Measurements from ENCODE around the gene PHPT1.
"Not testable (repeated sequence)": the region's sequence is repeated elsewhere in the genome, so short reads cannot be mapped to it uniquely, and the experiment has no call there.

PHPT1 gene

DNA sequence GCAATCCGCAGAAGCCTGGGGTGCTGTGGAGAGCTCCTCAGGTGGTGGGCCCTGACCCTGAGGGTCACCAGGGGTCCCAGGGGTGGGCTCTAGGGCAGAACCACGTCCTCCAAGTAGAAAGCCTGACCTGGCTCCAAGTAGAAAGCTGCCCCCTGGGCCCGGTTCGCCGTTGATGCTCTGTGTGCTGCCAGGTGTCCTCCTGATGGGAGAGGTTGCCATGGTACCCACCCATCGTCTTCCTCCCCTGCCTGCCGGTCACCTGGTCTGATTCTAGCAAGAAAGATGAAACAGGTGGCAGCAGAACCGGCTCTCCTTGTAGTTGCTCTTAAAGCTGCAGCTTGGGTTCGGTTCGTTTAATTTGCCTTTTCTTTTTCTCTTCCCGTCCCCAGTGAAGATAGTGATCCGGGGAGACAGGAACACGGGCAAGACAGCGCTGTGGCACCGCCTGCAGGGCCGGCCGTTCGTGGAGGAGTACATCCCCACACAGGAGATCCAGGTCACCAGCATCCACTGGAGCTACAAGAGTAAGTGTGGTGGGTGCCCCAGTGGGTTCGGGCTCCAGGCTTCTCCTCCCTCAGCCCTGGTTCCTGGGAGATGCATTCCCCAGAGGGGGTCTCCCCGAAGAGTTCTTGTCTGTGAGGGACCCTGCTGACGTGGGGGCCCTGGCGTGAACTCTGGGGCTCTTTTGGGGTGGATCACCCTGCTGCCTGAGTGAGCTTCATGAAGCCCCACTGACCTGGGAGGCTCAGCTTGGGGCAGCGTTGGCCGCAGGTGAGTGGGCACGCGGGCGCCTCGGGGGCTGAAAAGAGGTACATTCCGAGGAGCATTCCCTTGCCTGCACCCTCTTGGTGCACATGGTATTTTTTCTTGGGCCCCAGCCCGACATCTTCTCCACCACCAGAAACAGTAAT, 25.8 kb upstream of the PHPT1 start:
- no peak for DNase-seq (ENCODE audit: low read depth)

DNA sequence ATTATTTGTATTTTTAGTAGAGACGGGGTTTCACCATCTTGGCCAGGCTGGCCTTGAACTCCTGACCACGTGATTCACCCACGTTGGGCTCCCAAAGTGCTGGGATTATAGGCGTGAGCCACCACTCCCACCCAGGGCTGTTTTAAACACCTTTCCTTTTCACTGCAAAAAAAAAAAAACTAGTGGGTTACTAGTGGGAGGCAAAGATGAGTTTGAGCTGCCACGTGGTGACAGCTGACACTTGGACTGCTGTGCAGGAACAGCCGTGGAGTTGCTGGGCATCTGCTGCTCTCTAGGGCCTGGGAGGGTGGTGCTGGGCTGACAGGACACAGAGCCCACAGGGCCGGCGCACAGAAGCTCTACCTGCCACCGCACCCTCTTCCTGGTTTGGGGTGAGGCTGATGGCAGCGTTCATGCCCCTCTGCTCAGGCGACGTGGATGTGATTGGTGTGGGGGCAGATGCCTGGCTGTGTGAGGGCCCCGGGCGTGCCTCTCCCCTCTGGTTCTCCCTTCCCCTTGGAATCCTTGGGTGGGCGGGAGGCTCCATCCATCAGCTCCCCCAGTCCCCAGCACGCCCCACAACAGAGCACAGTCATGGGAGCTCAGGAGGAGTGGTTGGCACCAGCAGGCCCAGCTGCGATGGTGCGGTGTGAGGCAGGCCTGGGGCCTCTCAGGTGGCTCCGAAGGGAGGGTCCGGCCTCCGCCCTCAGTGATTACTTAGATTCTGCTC, 24.5 kb upstream of the PHPT1 start:
- DNase-seq (ENCODE audit: low read depth) = no peak

DNA sequence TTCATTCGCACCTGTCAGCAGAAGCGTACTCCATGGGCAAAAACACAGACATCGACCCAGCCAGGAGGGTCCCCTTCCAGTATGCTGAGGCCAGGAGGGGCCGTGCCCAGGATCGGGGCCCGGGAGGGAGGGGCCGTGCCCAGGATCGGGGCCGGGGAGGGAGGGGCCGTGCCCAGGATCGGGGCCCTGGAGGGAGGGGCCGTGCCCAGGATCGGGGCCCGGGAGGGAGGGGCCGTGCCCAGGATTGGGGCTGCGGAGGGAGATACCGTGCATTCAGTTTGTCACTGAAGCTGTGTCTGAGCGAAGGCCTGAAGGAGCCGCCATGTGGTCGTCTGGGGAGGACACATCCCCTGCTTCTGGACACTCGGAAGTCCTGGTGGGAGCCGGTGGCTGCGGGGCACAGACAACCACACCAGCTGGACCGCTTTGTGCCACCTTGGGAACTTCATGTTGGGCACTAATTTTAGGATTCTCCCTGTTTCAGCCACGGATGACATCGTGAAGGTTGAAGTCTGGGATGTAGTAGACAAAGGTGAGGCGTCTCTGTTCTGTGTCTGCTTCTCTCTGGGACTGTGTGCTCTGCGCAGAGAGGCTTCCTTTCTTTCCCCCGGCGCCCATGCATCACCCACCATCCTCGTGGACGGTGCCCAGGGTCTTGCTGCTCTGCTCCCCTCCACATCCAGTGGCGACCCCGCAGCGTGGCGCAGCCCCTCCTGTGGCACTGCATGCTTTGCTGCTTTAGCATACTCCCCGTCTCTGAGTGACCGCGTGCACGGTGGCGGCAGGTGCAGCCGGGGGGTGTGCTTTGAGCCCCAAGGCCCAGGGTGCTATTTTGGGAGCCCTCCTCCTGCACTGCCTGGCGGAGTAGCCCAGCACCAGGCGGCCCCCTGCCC, 23.7 kb upstream of the PHPT1 start:
- DNase-seq (ENCODE audit: low read depth) = no peak

DNA sequence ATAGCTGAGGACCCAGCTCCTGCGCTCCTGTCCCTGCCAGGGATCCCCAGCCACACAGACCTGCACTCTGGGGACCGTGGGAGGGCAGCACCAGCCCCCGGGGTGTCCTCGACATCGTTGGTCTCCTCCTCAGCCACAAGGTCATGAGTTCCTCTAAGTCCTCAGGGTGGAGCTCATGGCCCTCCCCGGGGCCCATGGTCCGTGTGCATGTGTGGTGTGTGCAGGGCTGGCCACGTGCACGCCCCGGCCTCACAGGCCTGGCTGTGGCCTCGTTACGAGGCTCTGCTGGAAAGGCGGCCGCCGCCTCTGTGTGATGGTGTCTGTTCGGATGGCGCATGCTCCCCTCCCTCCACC, 23.0 kb upstream of the PHPT1 start:
- no peak for DNase-seq (ENCODE audit: low read depth)

GRCh38 chr9:136826703-136827582, 22.3 kb upstream of the PHPT1 start:
- no peak for DNase-seq (ENCODE audit: low read depth)

GRCh38 chr9:136827794-136828473, 21.3 kb upstream of the PHPT1 start:
- DNase-seq (ENCODE audit: low read depth) = no peak

GRCh38 chr9:136828474-136829140, 20.6 kb upstream of the PHPT1 start:
- no peak for DNase-seq (ENCODE audit: low read depth)

- DNase-seq (ENCODE audit: low read depth) = no peak
Measured at GRCh38 chr9:136829412-136829811, 19.8 kb upstream of the PHPT1 start.

DNA sequence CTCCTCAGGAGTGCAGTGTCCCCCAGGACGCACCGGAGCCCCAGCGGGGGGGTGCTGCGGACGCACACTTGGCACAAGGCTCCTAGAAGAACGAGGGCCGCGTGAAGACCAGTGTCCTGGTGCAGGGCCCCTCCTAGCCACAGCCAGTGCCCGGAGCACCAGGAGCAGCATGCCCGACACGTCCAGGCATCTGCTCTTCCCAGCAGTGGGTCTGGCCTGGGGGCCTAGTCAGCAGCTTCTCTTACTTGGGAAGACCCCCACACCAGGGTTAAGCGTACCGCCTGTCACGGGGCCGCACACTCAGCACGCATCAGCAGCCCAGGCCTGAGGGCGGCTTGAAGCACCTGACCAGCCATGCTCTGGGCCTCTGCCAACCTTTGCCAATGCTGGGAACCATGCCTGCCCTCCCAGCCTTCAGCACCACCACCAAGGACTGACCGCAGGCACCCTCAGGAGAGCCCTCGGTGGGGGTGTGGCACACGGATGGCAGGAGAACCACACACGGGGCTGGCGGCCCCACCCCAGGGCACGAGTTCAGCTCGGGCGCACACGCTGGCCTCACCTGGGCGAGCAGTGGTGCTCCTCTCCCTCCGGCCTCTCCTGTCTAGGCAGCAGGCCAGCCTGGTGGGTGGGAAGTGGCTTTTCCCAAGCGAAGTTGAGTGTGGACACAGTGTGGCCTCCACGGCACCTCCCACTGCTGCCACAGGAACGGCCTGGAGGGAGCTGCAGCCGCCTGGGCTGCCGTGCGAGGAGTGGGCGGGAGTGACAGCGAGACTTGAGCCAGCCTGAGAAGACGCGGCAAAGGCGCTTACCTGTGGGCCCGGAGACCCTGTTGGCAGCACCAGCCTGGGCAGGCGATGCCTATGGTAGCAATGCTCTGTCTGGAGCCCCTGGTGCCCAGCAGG, 19.0 kb upstream of the PHPT1 start:
- no peak for DNase-seq (ENCODE audit: low read depth)

GRCh38 chr9:136831002-136831719, 18.0 kb upstream of the PHPT1 start:
- DNase-seq (ENCODE audit: low read depth) = no peak

DNA sequence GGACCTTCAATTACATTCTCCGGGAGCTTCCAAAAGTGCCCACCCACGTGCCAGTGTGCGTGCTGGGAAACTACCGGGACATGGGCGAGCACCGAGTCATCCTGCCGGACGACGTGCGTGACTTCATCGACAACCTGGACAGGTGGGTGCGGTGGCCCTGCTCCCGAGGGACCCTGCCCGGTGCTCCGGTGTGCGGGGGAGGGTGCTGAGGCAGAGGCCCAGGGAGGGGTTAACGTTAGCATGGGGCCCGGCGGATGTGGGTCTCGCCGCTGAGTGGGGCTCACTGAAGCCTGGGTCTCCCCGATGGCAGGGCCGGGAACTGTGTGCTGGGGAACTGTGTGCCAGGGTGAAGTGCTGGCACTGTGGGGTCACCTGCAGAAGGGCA, 17.5 kb upstream of the PHPT1 start:
- DNase-seq (ENCODE audit: low read depth) = no peak

GRCh38 chr9:136832581-136832980, 16.6 kb upstream of the PHPT1 start:
- no peak for DNase-seq (ENCODE audit: low read depth)

GRCh38 chr9:136833381-136834048, 15.7 kb upstream of the PHPT1 start:
- not testable (repeated sequence) for DNase-seq (ENCODE audit: low read depth)

GRCh38 chr9:136835162-136835931, 13.9 kb upstream of the PHPT1 start:
- DNase-seq (ENCODE audit: low read depth) = no peak

DNA sequence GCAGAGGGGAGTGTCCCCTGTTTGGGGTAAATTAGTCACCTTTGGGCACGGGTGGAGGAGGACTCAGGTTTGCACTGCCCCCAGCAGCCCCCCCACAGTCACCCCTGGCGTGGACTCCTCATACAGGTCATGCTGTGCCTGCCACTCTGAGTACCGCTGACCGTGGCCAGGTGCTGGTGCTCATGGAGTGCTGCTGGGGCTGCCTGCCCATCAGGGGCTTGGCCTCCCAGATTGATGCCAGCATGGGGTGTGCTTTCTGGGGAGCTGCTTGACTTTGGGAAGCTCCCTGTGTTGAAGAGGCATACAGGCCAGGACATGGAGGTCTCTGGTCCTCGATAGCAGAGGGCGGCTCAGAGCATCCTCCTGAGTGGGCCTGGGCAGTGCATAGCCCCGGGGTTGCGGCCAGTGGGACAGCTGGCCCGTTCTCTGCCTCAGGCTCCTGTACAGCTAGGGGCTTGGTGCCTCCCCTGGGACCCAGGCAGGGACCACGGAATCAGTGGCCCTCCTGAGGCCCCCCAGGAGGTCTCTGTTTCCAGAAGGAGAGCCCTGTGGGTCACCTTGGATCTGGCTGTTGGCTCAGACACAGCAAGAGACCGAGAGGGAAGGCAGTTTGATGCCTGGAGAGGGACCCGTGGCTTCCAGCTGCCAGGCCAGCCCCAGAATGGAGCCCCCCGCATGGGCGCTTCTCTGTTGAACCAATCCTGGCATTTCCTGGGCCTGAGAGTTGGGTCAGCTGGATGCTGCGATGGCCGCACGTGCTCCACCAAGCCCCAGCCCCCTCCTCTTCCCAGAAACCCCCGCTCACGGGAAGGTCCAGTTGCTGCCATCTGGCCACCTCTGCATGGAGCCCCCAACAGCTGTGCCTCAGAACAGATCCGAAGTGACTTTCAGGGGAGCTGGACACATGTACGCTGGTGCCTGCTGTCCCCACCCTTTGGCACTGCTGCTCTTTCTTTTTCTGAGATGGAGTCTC, 13.0 kb upstream of the PHPT1 start:
- DNase-seq (ENCODE audit: low read depth) = no peak

Data from HS-5 (cell line).